ENCODE measurements around the gene CTIF. TPM values are rescaled to one million over a fixed set of nuclear protein-coding genes. Genes with fewer than 3 reads are reported as not detected.
A peak's percentile ranks its signal among the peaks of the same experiment; 100 is the strongest.

The CTIF gene
- total RNA-seq, 1 experiment from 2014 or later, result 5.0 TPM

GRCh38 chr18:48728204-48728833 lies 189.5 kb downstream of the CTIF start:
- DNase-seq (ENCODE audit: low spot score), result peak; percentile 87

GRCh38 chr18:48729404-48729803 lies 190.6 kb downstream of the CTIF start:
- no peak for DNase-seq (ENCODE audit: low spot score)

DNA sequence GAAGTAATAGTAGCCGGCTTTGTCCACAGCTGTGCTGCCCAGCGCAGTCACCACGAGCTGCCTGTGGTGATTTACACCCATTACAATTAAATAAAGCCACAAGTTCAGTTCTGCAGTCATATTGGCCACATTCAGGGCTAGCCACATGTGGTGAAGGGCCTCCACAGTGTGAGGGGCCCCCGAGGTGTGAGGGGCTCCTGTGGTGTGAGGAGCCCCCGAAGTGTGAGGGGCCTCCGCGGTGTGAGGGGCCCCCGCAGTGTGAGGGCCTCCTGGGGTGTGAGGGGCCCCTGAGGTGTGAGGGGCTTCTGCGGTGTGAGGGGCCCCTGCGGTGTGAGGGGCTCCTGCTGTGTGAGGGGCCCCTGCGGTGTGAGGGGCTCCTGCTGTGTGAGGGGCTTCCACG lies 191.2 kb downstream of the CTIF start:
- DNase-seq (ENCODE audit: low spot score), result no peak

GRCh38 chr18:48732767-48733424 lies 194.1 kb downstream of the CTIF start:
- DNase-seq (ENCODE audit: low spot score), result no peak

DNA sequence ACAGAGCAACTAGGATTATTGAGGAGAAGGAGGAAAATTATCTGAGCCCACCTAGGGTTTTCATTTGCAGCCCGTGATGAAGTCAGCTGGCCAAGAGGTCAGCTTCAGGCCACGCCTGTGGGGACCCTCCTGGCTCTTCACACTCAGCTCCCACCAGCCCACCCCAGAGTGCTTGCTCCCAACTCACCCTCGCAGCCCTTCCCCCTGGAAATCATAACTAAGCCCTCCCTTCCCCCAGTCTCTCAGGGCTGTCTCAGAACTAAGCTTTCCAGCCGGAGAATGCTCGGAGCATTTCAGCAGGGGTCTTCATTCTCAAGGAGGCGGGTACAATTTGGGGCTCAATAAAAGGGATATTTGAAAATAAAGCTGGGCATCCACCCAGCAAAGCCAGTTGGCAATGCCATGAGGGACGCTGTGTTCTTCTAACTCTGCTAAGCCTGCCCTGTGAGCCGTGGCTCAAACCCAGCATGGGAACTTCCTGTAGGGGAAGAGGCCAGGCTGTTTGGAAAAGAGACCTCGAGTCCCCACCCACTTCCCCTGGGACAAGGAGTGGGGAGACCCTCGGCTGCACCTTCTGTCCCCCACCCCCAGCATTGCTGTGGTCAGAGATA lies 194.9 kb downstream of the CTIF start:
- no peak for DNase-seq (ENCODE audit: low spot score)

DNA sequence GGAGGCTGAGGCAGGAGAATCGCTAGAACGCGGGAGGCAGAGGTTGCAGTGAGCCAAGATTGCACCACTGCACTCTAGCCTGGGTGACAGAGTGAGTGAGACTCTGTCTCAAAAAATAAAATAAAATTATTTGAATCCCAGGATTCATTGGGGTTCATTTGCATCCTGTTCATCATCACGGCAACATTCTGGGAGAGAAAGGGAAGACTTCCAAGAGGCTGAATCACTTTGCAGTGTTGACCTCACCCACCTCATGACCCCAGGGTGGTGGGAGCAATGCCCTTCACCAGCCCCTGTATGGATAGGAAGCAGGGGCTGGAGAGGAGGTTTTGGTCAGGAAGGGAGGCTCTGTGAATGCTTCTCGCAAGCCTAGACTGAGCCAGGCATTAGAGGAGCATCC lies 195.6 kb downstream of the CTIF start:
- DNase-seq (ENCODE audit: low spot score), result no peak

GRCh38 chr18:48735080-48735676 lies 196.3 kb downstream of the CTIF start:
- DNase-seq (ENCODE audit: low spot score), result no peak

DNA sequence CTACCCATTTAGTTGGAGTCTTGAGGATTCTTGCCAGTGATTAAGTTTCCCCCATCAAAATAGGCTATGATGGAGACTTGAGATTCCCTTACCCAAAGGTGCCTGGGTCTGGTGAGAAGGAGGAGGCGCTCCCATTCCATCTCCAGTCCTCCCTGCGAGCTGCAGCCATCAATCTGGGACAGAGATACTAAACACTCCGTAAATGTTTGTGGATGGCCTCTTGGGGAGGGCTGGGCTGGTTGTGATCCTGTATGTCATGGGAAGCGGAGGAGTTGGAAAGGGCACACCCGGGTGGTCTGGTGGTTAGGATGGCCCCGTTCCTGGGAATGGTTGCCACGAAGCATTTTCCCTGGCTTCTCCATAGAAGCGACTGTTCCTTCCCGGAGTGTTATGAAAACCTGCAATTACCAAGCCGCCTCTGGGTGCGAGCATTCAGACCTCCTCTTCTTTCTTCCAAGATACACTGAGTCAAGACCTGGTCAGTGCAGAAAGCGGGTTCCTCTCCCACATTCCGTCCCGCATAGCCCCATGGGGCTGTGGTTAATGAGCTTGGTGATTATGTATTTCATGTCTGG lies 196.9 kb downstream of the CTIF start:
- DNase-seq (ENCODE audit: low spot score), result no peak

DNA sequence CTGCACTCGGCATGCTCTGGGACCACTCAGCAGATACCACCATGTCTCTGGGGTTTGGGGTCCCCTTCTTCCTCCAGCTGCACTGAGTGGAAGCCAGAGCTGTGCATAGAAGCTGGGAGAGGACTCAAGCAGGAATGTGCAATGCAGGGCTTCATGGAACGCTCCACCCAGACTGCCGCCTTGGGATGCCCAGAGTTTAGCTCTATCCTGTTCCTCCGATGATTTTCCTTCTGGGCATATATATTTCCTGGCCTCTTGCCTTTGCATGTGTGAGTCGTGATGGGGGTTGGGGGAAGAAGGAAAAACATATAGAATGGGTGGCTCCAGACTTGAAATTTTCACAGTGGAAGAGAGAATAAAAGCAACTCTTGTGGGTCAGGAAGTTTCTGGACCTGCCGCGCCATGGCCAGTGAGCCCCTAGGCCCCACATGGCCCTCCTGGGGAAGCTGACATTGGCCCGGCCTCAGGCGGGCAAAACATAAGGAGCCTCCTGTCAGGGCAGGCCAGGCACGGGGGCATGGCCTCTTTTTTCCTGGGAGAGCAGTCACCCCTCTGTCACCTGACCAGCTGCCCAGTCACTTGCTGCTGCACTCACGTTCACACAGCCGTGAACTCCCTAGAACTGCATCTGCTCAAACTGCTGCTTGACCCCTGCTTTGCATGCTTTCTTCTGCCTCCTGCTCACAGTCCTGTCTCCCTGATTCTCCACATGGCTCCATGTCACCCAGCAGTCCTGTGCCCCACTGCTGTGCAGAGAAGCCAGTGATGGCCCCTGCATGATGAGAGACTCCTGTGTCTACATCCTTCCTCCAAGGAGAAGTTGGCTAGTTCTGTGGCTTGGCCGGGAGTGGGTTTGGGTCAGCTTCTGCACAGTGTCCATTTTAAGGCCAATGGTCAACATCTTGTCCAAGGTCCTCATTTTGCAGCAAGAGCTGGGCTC lies 197.8 kb downstream of the CTIF start:
- DNase-seq (ENCODE audit: low spot score), result no peak

- no peak for DNase-seq (ENCODE audit: low spot score)
Observed at GRCh38 chr18:48739266-48740067, 200.6 kb downstream of the CTIF start.

- DNase-seq (ENCODE audit: low spot score), result no peak
Observed at GRCh38 chr18:48740068-48740440, 201.2 kb downstream of the CTIF start.

GRCh38 chr18:48740851-48741485 lies 202.1 kb downstream of the CTIF start:
- DNase-seq (ENCODE audit: low spot score), result no peak

DNA sequence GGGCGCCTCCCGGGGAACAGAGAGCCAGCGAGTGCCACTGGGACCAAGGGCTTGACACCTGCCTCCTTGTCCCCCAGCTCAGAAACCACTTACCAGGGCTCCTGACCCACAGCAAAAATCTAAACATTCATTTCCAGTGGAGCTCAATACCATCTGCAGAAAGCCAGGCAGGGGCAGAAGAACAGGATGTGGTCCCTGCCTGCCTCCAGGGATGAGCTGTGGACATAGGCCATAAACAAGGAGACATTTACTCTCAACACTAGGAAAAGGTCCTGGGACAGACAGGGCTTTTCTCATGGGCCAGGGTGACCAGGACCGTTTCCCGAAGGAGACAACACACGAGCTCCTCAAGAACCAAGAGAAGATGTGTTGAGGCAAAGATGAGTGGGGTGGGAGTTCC lies 203.0 kb downstream of the CTIF start:
- no peak for DNase-seq (ENCODE audit: low spot score)

DNA sequence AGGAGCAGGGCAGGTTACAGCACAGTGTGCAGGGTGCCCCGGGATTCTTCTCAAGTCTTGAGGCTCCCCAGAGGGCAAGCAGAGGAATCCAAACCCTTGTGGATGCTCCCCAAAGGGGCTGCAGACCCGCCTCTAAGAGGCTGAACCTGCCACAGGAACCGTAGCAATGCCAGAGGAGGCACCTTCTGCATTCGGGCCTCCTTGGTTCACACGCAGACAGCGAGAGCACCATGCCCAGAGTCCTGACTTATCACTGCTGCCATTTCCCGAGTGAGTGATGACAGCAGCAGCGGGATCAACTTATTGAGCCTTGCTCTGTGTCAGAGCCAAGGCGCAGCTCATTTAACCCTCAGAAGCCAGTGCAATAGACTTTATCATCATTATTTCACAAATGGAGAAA lies 203.5 kb downstream of the CTIF start:
- DNase-seq (ENCODE audit: low spot score), result no peak

- no peak for DNase-seq (ENCODE audit: low spot score)
Observed at GRCh38 chr18:48742706-48743475, 204.1 kb downstream of the CTIF start.

DNA sequence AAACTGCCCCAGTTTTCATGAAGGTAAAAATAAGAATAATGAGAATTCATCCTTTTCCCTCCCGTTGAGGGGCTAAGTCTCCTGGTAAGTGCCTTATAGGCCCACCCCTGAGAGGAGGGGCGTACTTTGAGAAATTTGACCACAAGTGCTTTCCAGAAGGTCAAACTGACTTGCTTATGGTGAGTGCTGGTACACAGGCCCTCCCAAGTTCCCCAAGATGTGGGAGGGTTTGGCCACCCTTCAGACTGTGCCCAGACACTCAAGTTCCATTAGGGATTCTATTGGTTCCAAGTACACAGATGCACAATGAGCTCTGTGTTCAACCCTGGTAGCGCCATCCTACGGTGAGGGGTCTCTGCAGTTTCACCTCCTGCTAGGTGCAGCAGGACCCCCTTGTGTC lies 205.1 kb downstream of the CTIF start:
- no peak for DNase-seq (ENCODE audit: low spot score)

GRCh38 chr18:48745293-48745692 lies 206.5 kb downstream of the CTIF start:
- no peak for DNase-seq (ENCODE audit: low spot score)

DNA sequence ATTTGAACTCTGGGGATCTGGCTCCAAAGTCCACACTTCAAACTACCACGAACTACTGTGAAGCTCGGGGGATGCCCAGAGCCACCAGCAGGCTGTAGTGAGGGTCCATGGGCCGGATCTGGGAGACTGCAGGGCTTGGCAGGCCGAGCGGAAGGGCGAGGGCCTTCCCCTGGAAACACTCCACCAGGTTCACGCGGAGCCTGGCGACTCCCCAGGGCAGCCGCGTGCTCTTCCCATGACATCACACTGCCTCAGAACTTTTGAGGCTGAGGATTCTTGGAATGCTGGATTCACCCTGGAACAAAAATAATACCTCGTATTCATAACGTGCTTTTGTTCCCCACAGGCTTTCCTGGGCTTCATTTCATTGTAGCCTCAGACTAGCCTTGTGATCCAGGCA lies 210.9 kb downstream of the CTIF start:
- no peak for DNase-seq (ENCODE audit: low spot score)

- no peak for DNase-seq (ENCODE audit: low spot score)
Observed at GRCh38 chr18:48750485-48751175, 211.8 kb downstream of the CTIF start.

Measured in H4 (cell line).